ENCODE measurements around the gene MAMSTR. TPM values are rescaled to one million over a fixed set of nuclear protein-coding genes. Genes with fewer than 3 reads are reported as not detected.

The MAMSTR gene
- total and polyA plus RNA-seq, 12 donors: 1.9 to 7.5 (median 3.4) TPM

DNA sequence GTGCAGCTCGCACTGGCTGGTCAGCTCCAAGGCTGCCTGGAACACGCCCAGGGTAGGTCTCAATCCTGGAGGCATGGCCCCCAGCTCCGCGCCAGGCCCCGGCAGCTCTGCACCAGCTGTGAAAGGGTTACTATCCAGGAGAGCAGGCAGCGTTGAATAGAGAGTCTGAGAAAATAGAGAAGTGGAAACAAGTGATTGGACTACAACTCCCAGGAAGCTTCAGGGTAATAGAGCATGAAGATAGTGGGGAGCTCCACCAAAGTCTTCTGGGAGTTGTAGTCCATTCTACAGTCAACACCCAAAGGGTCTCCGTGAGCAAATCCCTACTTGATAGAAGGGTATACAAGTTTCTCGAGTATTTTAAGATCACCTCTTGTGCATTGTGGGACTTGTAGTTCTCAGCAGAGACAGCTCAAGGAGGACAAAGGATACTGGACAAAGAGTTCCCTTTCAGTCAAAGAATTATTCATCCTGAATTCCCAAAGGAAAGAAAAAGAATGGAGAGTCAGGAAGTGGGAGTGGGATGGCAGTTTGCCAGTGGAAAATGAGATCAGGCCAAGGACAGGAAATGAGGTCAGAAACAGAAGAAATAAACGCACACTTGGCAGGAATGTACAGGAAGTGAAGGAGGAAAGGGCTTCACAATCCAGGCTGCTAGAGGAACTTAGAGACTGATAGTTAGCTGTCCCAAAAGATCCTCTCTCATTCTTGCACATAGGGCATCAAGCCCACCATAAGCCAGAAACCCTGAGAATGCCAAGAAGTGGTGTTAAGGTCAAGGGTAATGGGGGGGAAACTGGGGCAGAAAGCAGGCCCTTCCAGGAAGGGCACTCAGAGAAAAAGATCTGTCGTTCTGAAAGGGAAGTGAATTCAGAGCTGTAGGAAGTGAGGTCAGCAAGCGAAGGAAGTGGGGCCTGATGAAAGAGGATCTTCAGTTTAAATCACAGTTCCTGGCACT is 5.5 kb upstream of the MAMSTR start:
- intact Hi-C loops (cut with DNase I): loop anchor here in 1 of 10 donors (2.0 kb wide), 1 partner anchor 14 kb away; no protein-coding TSS in a partner anchor
- Histone ChIP-seq H3K27ac (peak overlapping the region; percentile 70 to 96 (median 87)), H3K27me3 (peaks cover 0 to 5% (median 0%) of the 10 kb centered on the region in 7 donors), H3K36me3 (peaks cover 0 to 85% (median 4%) of the 10 kb centered on the region in 9 donors), H3K4me3 (peak overlapping the region in 2 of 10 donors; percentile 13 to 20), H3K9me3 (peaks cover 0 to 16% (median 0%) of the 10 kb centered on the region in 11 donors), H3K4me1 (peaks cover 10 to 68% (median 37%) of the 10 kb centered on the region in 9 donors)
- ATAC-seq (peak; percentile 4 to 68 (median 38)), DNase-seq (peak in 1 of 2 donors; percentile 93)
- 41 to 46% methylated on average over 11 of the region's 11 CpGs for WGBS, 2 donors
- TF ChIP-seq, protein P1, sequence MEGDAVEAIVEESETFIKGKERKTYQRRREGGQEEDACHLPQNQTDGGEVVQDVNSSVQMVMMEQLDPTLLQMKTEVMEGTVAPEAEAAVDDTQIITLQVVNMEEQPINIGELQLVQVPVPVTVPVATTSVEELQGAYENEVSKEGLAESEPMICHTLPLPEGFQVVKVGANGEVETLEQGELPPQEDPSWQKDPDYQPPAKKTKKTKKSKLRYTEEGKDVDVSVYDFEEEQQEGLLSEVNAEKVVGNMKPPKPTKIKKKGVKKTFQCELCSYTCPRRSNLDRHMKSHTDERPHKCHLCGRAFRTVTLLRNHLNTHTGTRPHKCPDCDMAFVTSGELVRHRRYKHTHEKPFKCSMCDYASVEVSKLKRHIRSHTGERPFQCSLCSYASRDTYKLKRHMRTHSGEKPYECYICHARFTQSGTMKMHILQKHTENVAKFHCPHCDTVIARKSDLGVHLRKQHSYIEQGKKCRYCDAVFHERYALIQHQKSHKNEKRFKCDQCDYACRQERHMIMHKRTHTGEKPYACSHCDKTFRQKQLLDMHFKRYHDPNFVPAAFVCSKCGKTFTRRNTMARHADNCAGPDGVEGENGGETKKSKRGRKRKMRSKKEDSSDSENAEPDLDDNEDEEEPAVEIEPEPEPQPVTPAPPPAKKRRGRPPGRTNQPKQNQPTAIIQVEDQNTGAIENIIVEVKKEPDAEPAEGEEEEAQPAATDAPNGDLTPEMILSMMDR (IDR thresholded peaks at IDR 0.05): no peak

DNA sequence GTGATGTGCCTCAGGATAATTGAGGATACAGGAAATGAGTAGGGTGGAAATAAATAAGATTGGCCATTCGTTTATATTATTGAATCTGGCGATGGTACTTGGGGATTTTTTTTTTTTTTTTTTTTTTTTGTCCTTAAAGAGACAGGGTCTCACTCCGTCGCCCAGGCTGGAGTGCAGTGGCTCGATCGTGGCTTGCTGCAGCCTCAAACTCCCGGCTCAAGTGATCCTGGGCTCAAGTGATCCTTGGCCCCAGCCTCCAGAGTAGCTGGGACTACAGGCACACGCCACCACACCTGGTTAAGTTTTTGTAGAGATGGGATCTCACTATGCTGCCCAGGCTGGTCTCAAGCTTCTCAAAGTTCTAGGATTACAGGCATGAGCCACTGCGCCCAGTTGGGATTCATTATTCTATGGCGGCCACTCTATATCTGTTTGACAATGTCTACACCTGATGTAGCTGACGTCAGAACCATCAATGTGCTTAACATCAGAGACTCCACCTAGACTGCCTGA is 2.7 kb upstream of the MAMSTR start:
- H3K9me3 ChIP-seq: peaks cover 0 to 16% (median 0%) of the 10 kb centered on the region in 11 donors
- intact Hi-C loops (cut with DNase I): no loop called here
- 84 to 85% methylated on average over 11 of the region's 11 CpGs for WGBS, 2 donors
- no peaks in the 10 kb centered on the region for H3K27me3 ChIP-seq
- H3K4me1 ChIP-seq: peaks cover 22 to 96% (median 54%) of the 10 kb centered on the region in 9 donors
- TF ChIP-seq, protein P1 (IDR thresholded peaks at IDR 0.05): no peak
- H3K36me3 ChIP-seq: peaks cover 0 to 63% (median 4%) of the 10 kb centered on the region in 9 donors
- ATAC-seq (no peak), DNase-seq (no peak)
- no peak overlapping the region for H3K4me3 ChIP-seq
- H3K27ac ChIP-seq: no peak overlapping the region

DNA sequence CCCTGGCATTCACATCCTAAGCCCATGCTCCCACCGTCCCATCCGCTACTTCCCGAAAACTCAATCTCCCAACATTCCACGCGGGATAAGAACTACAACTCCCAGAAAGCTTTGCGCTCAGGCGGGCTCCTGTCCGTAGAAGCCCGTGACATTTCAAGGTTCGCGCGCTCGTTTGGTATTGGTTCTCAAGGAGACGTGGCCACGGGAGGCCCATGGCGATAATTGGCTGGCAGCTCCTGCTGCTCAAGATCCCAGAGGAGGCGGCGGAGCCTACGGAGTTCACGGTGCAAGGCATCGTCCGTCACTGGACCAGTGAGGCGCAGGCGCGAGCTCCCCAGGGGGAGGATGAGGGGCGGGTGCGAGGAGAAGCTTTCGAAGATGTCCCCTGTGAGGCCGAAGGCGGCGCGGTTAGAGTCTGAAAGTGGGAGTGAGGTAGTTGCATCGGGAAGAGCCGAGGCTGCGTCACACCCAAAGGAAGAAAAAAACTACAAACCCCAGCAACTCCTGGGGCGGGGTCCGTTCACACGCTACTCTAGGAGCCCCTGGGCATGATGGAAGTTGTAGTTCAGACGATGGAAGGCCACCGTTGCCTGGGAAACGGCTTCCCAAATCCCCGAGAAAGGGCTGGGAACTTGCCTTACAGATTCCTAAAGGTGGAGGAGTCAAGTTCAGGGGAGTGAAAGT is 1.2 kb upstream of the MAMSTR start:
- Histone ChIP-seq H3K4me3 (peak overlapping the region in 9 of 10 donors; percentile 26 to 62 (median 54)), H3K27ac (peak overlapping the region; percentile 74 to 89 (median 84)), H3K4me1 (peaks cover 27 to 96% (median 56%) of the 10 kb centered on the region in 9 donors), H3K27me3 (no peaks in the 10 kb centered on the region), H3K9me3 (peaks cover 0 to 2% (median 0%) of the 10 kb centered on the region in 11 donors), H3K36me3 (peaks cover 0 to 49% (median 4%) of the 10 kb centered on the region in 9 donors)
- intact Hi-C loops (cut with DNase I): no loop called here
- DNase-seq (peak; percentile 97 to 98), ATAC-seq (peak; percentile 78 to 87 (median 82))
- WGBS, 2 donors: 21 to 30% methylated on average over 42 of the region's 42 CpGs
- TF ChIP-seq, protein P1 (IDR thresholded peaks at IDR 0.05): no peak

DNA sequence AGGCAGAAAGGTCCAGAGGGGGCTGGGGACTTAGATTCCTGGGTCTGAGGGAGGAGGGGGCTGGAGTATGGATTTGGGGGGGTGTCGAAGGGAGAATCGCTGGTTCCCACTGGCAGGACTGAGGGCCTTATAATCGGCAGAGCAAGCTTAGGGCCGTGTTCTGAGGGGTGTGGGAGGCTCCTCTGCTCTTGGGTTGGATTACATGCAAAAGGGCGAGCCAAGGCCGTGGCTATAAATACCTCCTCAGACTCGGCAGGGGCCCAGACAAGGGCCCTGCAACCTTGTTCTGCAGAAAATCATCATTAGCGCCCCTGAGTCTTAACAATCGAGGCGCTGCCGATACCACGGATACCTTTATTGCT is 707 bp upstream of the MAMSTR start:
- Histone ChIP-seq H3K4me1 (peaks cover 24 to 96% (median 57%) of the 10 kb centered on the region in 9 donors), H3K27ac (peak overlapping the region; percentile 74 to 89 (median 84)), H3K9me3 (no peaks in the 10 kb centered on the region), H3K27me3 (no peaks in the 10 kb centered on the region), H3K4me3 (peak overlapping the region in 9 of 10 donors; percentile 26 to 62 (median 54)), H3K36me3 (peaks cover 0 to 49% (median 4%) of the 10 kb centered on the region in 9 donors)
- 20 to 26% methylated on average over 12 of the region's 12 CpGs for WGBS, 2 donors
- intact Hi-C loops (cut with DNase I): no loop called here
- ATAC-seq (peak in 7 of 8 donors; percentile 5 to 57 (median 31)), DNase-seq (no peak)
- TF ChIP-seq, protein P1 (IDR thresholded peaks at IDR 0.05): no peak

Measured in heart right ventricle (tissue), 16 donors.